ENCODE data around the gene IL1RAP.
"Not testable (repeated sequence)": the region's sequence is repeated elsewhere in the genome, so short reads cannot be mapped to it uniquely, and the experiment has no call there.

IL1RAP gene

GRCh38 chr3:190645932-190646460, 132.1 kb downstream of the IL1RAP start:
- in situ Hi-C loops (cut with MboI; ENCODE audit: low sequenced_read_pairs), result no loop called here

GRCh38 chr3:190646996-190647395, 133.1 kb downstream of the IL1RAP start:
- in situ Hi-C loops (cut with MboI; ENCODE audit: low sequenced_read_pairs), result no loop called here

GRCh38 chr3:190655933-190656332, 142.0 kb downstream of the IL1RAP start:
- in situ Hi-C loops (cut with MboI; ENCODE audit: low sequenced_read_pairs), result no loop called here

- in situ Hi-C loops (cut with MboI; ENCODE audit: low sequenced_read_pairs), result no loop called here
Measured at GRCh38 chr3:190658106-190658505, 144.2 kb downstream of the IL1RAP start.

GRCh38 chr3:190666821-190667220, 152.9 kb downstream of the IL1RAP start:
- in situ Hi-C loops (cut with MboI; ENCODE audit: low sequenced_read_pairs), result no loop called here

- in situ Hi-C loops (cut with MboI; ENCODE audit: low sequenced_read_pairs), result no loop called here
Measured at GRCh38 chr3:190671658-190672057, 157.8 kb downstream of the IL1RAP start.

- in situ Hi-C loops (cut with MboI; ENCODE audit: low sequenced_read_pairs), result no loop called here
Measured at GRCh38 chr3:190673148-190673547, 159.3 kb downstream of the IL1RAP start.

GRCh38 chr3:190676481-190676880, 162.6 kb downstream of the IL1RAP start:
- in situ Hi-C loops (cut with MboI; ENCODE audit: low sequenced_read_pairs), result no loop called here

- in situ Hi-C loops (cut with MboI; ENCODE audit: low sequenced_read_pairs), result no loop called here
Measured at GRCh38 chr3:190677001-190677400, 163.1 kb downstream of the IL1RAP start.

- in situ Hi-C loops (cut with MboI; ENCODE audit: low sequenced_read_pairs), result not testable (repeated sequence)
Measured at GRCh38 chr3:190677868-190678267, 164.0 kb downstream of the IL1RAP start.

GRCh38 chr3:190680691-190681090, 166.8 kb downstream of the IL1RAP start:
- in situ Hi-C loops (cut with MboI; ENCODE audit: low sequenced_read_pairs), result no loop called here

GRCh38 chr3:190684776-190685175, 170.9 kb downstream of the IL1RAP start:
- in situ Hi-C loops (cut with MboI; ENCODE audit: low sequenced_read_pairs), result no loop called here

- in situ Hi-C loops (cut with MboI; ENCODE audit: low sequenced_read_pairs), result no loop called here
Measured at GRCh38 chr3:190686011-190686410, 172.1 kb downstream of the IL1RAP start.

- in situ Hi-C loops (cut with MboI; ENCODE audit: low sequenced_read_pairs), result no loop called here
Measured at GRCh38 chr3:190690246-190690645, 176.4 kb downstream of the IL1RAP start.

GRCh38 chr3:190692256-190692655, 178.4 kb downstream of the IL1RAP start:
- in situ Hi-C loops (cut with MboI; ENCODE audit: low sequenced_read_pairs), result no loop called here

GRCh38 chr3:190694335-190695001, 180.6 kb downstream of the IL1RAP start:
- in situ Hi-C loops (cut with MboI; ENCODE audit: low sequenced_read_pairs), result no loop called here

- in situ Hi-C loops (cut with MboI; ENCODE audit: low sequenced_read_pairs), result no loop called here
Measured at GRCh38 chr3:190695225-190695624, 181.3 kb downstream of the IL1RAP start.

- in situ Hi-C loops (cut with MboI; ENCODE audit: low sequenced_read_pairs), result no loop called here
Measured at GRCh38 chr3:190695994-190696393, 182.1 kb downstream of the IL1RAP start.

GRCh38 chr3:190696777-190697501, 183.1 kb downstream of the IL1RAP start:
- in situ Hi-C loops (cut with MboI; ENCODE audit: low sequenced_read_pairs), result no loop called here

- in situ Hi-C loops (cut with MboI; ENCODE audit: low sequenced_read_pairs), result no loop called here
Measured at GRCh38 chr3:190697502-190697830, 183.6 kb downstream of the IL1RAP start.

GRCh38 chr3:190697901-190698300, 184.0 kb downstream of the IL1RAP start:
- in situ Hi-C loops (cut with MboI; ENCODE audit: low sequenced_read_pairs), result no loop called here

GRCh38 chr3:190699776-190700175, 185.9 kb downstream of the IL1RAP start:
- in situ Hi-C loops (cut with MboI; ENCODE audit: low sequenced_read_pairs), result loop anchor here (25.0 kb wide), 1 partner anchor 363 kb away; no protein-coding TSS in a partner anchor
